ENCODE results near the gene LAGE3.

The LAGE3 gene

GRCh38 chrX:154458116-154458953, 20.7 kb downstream of the LAGE3 start, which contains the start of gene PLXNA3:
TSS of gene PLXNA3 (plus strand) at chrX:154458281. CDS start at chrX:154460184, 1,903 bp downstream.
- DNase-seq (ENCODE audit: low read depth): no peak

GRCh38 chrX:154457491-154458115, 21.5 kb downstream of the LAGE3 start:
- DNase-seq (ENCODE audit: low read depth): no peak

GRCh38 chrX:154452823-154453222, 26.3 kb downstream of the LAGE3 start:
- no peak for DNase-seq (ENCODE audit: low read depth)

GRCh38 chrX:154450312-154450711, 28.8 kb downstream of the LAGE3 start:
- DNase-seq (ENCODE audit: low read depth): no peak

- no peak for DNase-seq (ENCODE audit: low read depth)
These were observed 29.5 kb downstream of the LAGE3 start for GRCh38 chrX:154449618-154450017.

- DNase-seq (ENCODE audit: low read depth): no peak
These were observed 30.6 kb downstream of the LAGE3 start for GRCh38 chrX:154448484-154448883.

GRCh38 chrX:154446430-154446829, 32.7 kb downstream of the LAGE3 start:
- no peak for DNase-seq (ENCODE audit: low read depth)

- DNase-seq (ENCODE audit: low read depth): no peak
These were observed 33.3 kb downstream of the LAGE3 start for GRCh38 chrX:154445776-154446175.

- DNase-seq (ENCODE audit: low read depth): no peak
These were observed 34.3 kb downstream of the LAGE3 start for GRCh38 chrX:154444755-154445246.

GRCh38 chrX:154443992-154444754, 34.9 kb downstream of the LAGE3 start, which contains the start of gene FAM50A:
TSS of gene FAM50A (plus strand) at chrX:154444141. CDS start at chrX:154444236, 95 bp downstream.
- peak; percentile 39 for DNase-seq (ENCODE audit: low read depth)

GRCh38 chrX:154443479-154443910, 35.6 kb downstream of the LAGE3 start:
- DNase-seq (ENCODE audit: low read depth): no peak

GRCh38 chrX:154441984-154442707, 36.9 kb downstream of the LAGE3 start:
- DNase-seq (ENCODE audit: low read depth): no peak

- DNase-seq (ENCODE audit: low read depth): no peak
These were observed 37.5 kb downstream of the LAGE3 start for GRCh38 chrX:154441564-154441963.

- no peak for DNase-seq (ENCODE audit: low read depth)
These were observed 38.3 kb downstream of the LAGE3 start for GRCh38 chrX:154440623-154441357.

- DNase-seq (ENCODE audit: low read depth): no peak
These were observed 39.2 kb downstream of the LAGE3 start for GRCh38 chrX:154439841-154440240.

- DNase-seq (ENCODE audit: low read depth): no peak
These were observed 40.8 kb downstream of the LAGE3 start for GRCh38 chrX:154437971-154438893.

GRCh38 chrX:154436983-154437752, 41.9 kb downstream of the LAGE3 start, which contains the start of gene GDI1:
TSS of gene GDI1 (plus strand) at chrX:154437154. CDS start at chrX:154437255, 101 bp downstream.
- DNase-seq (ENCODE audit: low read depth): no peak

- no peak for DNase-seq (ENCODE audit: low read depth)
These were observed 42.6 kb downstream of the LAGE3 start for GRCh38 chrX:154436374-154436982.
